Measurements from ENCODE around the gene REG1A. TPM values are rescaled to one million over a fixed set of nuclear protein-coding genes. Genes with fewer than 3 reads are reported as not detected.

The REG1A gene, protein sequence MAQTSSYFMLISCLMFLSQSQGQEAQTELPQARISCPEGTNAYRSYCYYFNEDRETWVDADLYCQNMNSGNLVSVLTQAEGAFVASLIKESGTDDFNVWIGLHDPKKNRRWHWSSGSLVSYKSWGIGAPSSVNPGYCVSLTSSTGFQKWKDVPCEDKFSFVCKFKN
- total RNA-seq, result 1 to 10 TPM in 7 of 10 donors, not detected in 3; 1.4 to 2.3 (median 1.7) TPM
- 1 to 10 TPM in 1 of 2 donors, not detected in 1; 1.3 TPM for polyA plus RNA-seq
- long read RNA-seq, donor 1, result 0 reads
- long read RNA-seq, donor 2, result 0 reads
- long read RNA-seq, donor 3, result 0 reads

- 64% methylated on average over 6 of the region's 6 CpGs for WGBS, 2 donors
- H3K27me3 ChIP-seq, result no peaks in the 10 kb centered on the region
- H3K36me3 ChIP-seq, result no peaks in the 10 kb centered on the region
- ATAC-seq, result no peak
- no peak for TF ChIP-seq CTCF (IDR thresholded peaks at IDR 0.05)
- no peaks in the 10 kb centered on the region for H3K4me1 ChIP-seq
- no peak within 1 kb of the TSS for H3K4me3 ChIP-seq
- intact Hi-C loops (cut with DNase I), result no loop called here
- no peak for DNase-seq
- H3K9me3 ChIP-seq, result peaks cover 0 to 8% (median 0%) of the 10 kb centered on the region in 11 donors
- no peak within 1 kb of the TSS for H3K27ac ChIP-seq
Measured at GRCh38 chr2:79120194-79120713, at the start of gene REG1A. Gene REG1A (plus strand): TSS chr2:79120488. CDS start chr2:79120862, 374 bp downstream.

GRCh38 chr2:79071078-79071477 lies 49.2 kb upstream of the REG1A start:
- H3K4me1 ChIP-seq, result no peaks in the 10 kb centered on the region
- WGBS, 2 donors, result 78 to 82% methylated on average over 2 of the region's 2 CpGs
- no peak for DNase-seq
- intact Hi-C loops (cut with DNase I), result no loop called here
- no peak overlapping the region for H3K4me3 ChIP-seq
- H3K36me3 ChIP-seq, result no peaks in the 10 kb centered on the region
- no peaks in the 10 kb centered on the region for H3K27me3 ChIP-seq
- H3K27ac ChIP-seq, result no peak overlapping the region
- TF ChIP-seq CTCF (IDR thresholded peaks at IDR 0.05), result no peak
- ATAC-seq, result no peak
- H3K9me3 ChIP-seq, result peaks cover 0 to 3% (median 0%) of the 10 kb centered on the region in 11 donors

DNA sequence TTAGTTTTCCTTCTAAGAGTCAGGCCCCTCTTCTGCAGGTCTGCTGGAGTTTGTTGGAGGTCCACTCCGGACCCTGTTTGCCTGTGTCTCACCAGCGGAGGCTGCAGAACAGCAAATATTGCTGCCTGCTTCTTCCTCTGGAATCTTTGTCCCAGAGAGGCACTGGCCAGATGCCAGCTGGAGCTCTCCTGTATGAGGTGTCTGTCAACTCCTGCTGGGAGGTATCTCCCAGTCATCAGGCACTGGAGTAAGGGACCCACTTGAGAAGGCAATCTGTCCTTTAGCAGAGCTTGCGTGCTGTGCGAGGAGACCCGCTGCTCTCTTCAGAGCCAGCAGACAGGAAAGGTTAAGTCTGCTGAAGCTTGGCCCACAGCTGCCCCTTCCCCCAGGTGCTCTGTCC lies 37.3 kb upstream of the REG1A start:
- intact Hi-C loops (cut with DNase I), result no loop called here
- H3K9me3 ChIP-seq, result peaks cover 0 to 9% (median 0%) of the 10 kb centered on the region in 11 donors
- no peaks in the 10 kb centered on the region for H3K27me3 ChIP-seq
- WGBS, 2 donors, result 49 to 55% methylated on average over 5 of the region's 5 CpGs
- DNase-seq, result no peak
- no peak for TF ChIP-seq CTCF (IDR thresholded peaks at IDR 0.05)
- no peak overlapping the region for H3K4me3 ChIP-seq
- H3K4me1 ChIP-seq, result no peaks in the 10 kb centered on the region
- no peaks in the 10 kb centered on the region for H3K36me3 ChIP-seq
- no peak for ATAC-seq
- no peak overlapping the region for H3K27ac ChIP-seq

DNA sequence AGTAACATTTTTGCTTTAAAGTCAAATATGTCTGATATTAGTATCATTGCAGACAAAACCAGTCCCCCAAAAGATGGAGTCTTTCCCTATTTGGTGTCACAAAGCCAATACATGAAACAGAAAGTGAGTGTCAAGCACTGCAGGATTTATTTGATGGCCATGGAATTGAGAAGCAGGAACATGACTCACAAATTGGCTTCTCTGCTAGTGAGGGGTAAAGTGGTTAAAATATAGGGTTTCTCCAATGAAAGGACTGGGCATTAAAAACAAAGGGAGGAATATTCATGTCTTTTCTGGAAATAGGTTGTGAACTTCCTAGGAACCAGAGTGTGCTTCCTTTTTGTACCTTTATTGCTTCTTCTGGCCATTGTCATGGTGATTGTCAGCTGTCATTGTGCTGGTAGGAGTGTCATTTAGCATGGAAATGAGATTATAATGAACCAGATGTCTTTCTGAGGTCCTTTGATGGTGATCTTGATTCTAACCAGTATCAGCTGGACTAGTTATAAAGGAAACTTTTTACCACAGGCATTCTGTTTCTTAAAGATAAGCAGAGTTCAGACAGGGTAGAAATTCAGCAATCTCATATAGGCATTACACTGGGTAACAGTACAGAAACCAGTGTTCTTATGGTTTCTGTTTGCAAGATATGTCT lies 36.6 kb upstream of the REG1A start:
- H3K27me3 ChIP-seq, result no peaks in the 10 kb centered on the region
- no peak for DNase-seq
- no peaks in the 10 kb centered on the region for H3K36me3 ChIP-seq
- no peak for ATAC-seq
- peaks cover 0 to 2% (median 0%) of the 10 kb centered on the region in 11 donors for H3K9me3 ChIP-seq
- intact Hi-C loops (cut with DNase I), result no loop called here
- TF ChIP-seq CTCF (IDR thresholded peaks at IDR 0.05), result no peak
- H3K4me3 ChIP-seq, result no peak overlapping the region
- no peak overlapping the region for H3K27ac ChIP-seq
- H3K4me1 ChIP-seq, result no peaks in the 10 kb centered on the region

Data from heart right ventricle (tissue), 16 donors.